ENCODE results near the gene ZNF516. TPM values are rescaled to one million over a fixed set of nuclear protein-coding genes. Genes with fewer than 3 reads are reported as not detected.

The ZNF516 gene
- total and polyA plus RNA-seq, 2 of the 13 experiments (the other 11 are each of a cell fraction or from before 2014, with no cell fraction given), result 16.6 to 18.7 TPM

- TF ChIP-seq MTERF4 (CRISPR knock-in tag; IDR thresholded peaks at IDR 0.05), result no peak
- TF ChIP-seq ATF6 (CRISPR knock-in tag; conservative IDR thresholded peaks at IDR 0.05), result no peak
- peak; percentile 67 for TF ChIP-seq SALL1 (CRISPR knock-in tag; IDR thresholded peaks at IDR 0.05)
- 0 out of 2 replicates have a peak, but pooled peaks have one; percentile 22 for TF ChIP-seq ZNF225 (CRISPR knock-in tag; IDR thresholded peaks at IDR 0.05)
- no peak for TF ChIP-seq NFATC3 (CRISPR knock-in tag; IDR thresholded peaks at IDR 0.05)
- TF ChIP-seq ZKSCAN5 (CRISPR knock-in tag; IDR thresholded peaks at IDR 0.05), result no peak
- no peak for TF ChIP-seq RERE (CRISPR knock-in tag; IDR thresholded peaks at IDR 0.05; ENCODE audit: low read depth)
- no peak for TF ChIP-seq ZNF674 (CRISPR knock-in tag; IDR thresholded peaks at IDR 0.05; ENCODE audit: low read depth)
- TF ChIP-seq ZNF318 (CRISPR knock-in tag; IDR thresholded peaks at IDR 0.05), result no peak
- no peak for TF ChIP-seq TBL1XR1 (IDR thresholded peaks at IDR 0.05; ENCODE audit: borderline replicate concordance, low read length, partially characterized antibody)
These were observed 33.7 kb upstream of the ZNF516 start (continued) for GRCh38 chr18:76528477-76529432.
